H1 (cell line): Measurements from ENCODE around the gene STXBP2.

Source experiments
- CTBP2 ChIP-seq: IDR thresholded peaks from 2 replicates; pipeline ENCODE4 v1.7.0; 2011; ENCODE audit warnings: borderline replicate concordance, mild to moderate bottlenecking, moderate library complexity, mixed read lengths, low read length; ENCODE audit not compliant: insufficient read depth, insufficient read length
- EZH2 ChIP-seq: fragments of 200-600 bp; sonication (generic); IDR thresholded peaks from 2 replicates; pipeline ENCODE4 v1.7.1; 2012; ENCODE audit warnings: low read depth, mild to moderate bottlenecking, moderate library complexity, low read length, inconsistent platforms; ENCODE audit not compliant: severe bottlenecking
- GABPA ChIP-seq: IDR thresholded peaks from 2 replicates; pipeline ENCODE4 v1.6.1; 2011; ENCODE audit warnings: mild to moderate bottlenecking, low read length, moderate library complexity, borderline replicate concordance; ENCODE audit not compliant: insufficient read depth
- HDAC6 ChIP-seq: IDR thresholded peaks from one replicate; pipeline ENCODE4 v1.7.1; 2012; ENCODE audit warnings: low read depth, mild to moderate bottlenecking, inconsistent platforms, low read length, moderate library complexity
- POLR2A ChIP-seq, 2 experiments: IDR thresholded peaks; 1 replicate in 1 of 2; 2 replicates in 1 of 2; pipeline ENCODE4 v1.6.1; 2011; ENCODE audit warnings: low read depth in 2 of 2, low read length in 2 of 2, mild to moderate bottlenecking in 2 of 2; ENCODE audit errors: control extremely low read depth in 1 of 2
- POLR2AphosphoS5 ChIP-seq: IDR thresholded peaks from 2 replicates; pipeline ENCODE4 v1.6.1; 2011; ENCODE audit warnings: low read depth, low read length
- RAD21 ChIP-seq, 2 experiments: IDR thresholded peaks in 1 of 2; conservative IDR thresholded peaks in 1 of 2; 2 replicates each; pipeline ENCODE4 v1.6.1; 2011; ENCODE audit warnings: low read depth in 2 of 2, low read length in 2 of 2, improper control_type of control experiment in 1 of 2, inconsistent platforms in 1 of 2, mild to moderate bottlenecking in 1 of 2, moderate library complexity in 1 of 2
- TAF1 ChIP-seq: IDR thresholded peaks from 2 replicates; pipeline ENCODE4 v1.6.1; 2011; ENCODE audit warnings: mild to moderate bottlenecking, low read depth, low read length
- YY1 ChIP-seq: IDR thresholded peaks from 2 replicates; pipeline ENCODE4 v1.6.1; 2011; ENCODE audit warnings: low read depth, mild to moderate bottlenecking, low read length
- TF ChIP-seq, protein P1 (sequence below), 3 experiments: IDR thresholded peaks; 1 replicate in 2 of 3; 2 replicates in 1 of 3; pipeline versions ENCODE4 v1.5.1 to v1.6.1; 2011; ENCODE audit warnings: low read length in 3 of 3, mild to moderate bottlenecking in 3 of 3, inconsistent platforms in 2 of 3, low read depth in 1 of 3, moderate library complexity in 1 of 3; ENCODE audit not compliant: insufficient read depth in 1 of 3; ENCODE audit errors: control extremely low read depth in 1 of 3
- TF ChIP-seq, protein P2 (sequence below): IDR thresholded peaks from 2 replicates; pipeline ENCODE4 v1.6.1; 2011; ENCODE audit warnings: low read depth, mild to moderate bottlenecking, low read length; ENCODE audit not compliant: insufficient read depth
- TF ChIP-seq, protein P3 (sequence below): IDR thresholded peaks from 2 replicates; pipeline ENCODE4 v1.6.1; 2012; ENCODE audit warnings: inconsistent platforms
- TF ChIP-seq, protein P4 (sequence below): IDR thresholded peaks from 2 replicates; pipeline ENCODE4 v1.6.1; 2012; ENCODE audit warnings: low read length, inconsistent platforms

DNA sequence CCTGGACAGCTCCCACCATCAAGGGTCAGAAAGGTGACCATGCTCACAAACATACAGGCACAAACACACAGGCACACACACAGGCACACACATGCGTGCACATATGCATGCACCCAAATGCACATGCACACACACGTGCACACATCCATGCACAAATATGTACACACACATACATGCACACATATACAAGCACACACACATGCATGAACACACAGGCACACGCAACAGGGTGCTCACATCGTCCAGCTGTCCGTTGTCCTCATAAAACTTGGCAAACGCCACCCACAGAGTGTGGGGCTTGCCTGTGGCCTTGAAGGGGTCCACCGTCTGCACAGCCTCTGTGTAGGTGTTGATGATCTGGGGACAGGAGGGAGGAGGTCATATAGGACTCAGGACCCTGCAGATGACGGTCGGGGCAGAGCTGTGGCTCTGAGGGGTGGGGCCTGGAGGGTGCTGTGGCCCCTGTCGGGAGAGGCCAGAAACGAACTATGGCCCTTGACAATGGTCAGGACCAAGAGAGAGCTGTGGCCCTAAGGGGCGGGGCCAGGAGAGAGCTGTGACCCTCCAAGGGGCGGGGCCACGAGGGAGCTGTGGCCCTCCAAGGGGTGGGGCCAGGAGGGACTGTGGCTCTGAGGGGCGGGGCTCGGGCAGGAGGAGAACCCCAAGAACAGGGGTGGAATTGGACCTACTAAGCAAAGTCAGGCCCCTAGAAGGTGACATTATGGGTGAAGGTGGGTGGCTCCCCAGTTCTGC, 13.8 kb upstream of the STXBP2 start:
- TF ChIP-seq, protein P1, sequence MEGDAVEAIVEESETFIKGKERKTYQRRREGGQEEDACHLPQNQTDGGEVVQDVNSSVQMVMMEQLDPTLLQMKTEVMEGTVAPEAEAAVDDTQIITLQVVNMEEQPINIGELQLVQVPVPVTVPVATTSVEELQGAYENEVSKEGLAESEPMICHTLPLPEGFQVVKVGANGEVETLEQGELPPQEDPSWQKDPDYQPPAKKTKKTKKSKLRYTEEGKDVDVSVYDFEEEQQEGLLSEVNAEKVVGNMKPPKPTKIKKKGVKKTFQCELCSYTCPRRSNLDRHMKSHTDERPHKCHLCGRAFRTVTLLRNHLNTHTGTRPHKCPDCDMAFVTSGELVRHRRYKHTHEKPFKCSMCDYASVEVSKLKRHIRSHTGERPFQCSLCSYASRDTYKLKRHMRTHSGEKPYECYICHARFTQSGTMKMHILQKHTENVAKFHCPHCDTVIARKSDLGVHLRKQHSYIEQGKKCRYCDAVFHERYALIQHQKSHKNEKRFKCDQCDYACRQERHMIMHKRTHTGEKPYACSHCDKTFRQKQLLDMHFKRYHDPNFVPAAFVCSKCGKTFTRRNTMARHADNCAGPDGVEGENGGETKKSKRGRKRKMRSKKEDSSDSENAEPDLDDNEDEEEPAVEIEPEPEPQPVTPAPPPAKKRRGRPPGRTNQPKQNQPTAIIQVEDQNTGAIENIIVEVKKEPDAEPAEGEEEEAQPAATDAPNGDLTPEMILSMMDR (IDR thresholded peaks at IDR 0.05; ENCODE audit: control extremely low read depth in 1 of 3, insufficient read depth in 1 of 3, low read depth in 1 of 3, low read length in 3 of 3): no peak
- TF ChIP-seq, protein P2, sequence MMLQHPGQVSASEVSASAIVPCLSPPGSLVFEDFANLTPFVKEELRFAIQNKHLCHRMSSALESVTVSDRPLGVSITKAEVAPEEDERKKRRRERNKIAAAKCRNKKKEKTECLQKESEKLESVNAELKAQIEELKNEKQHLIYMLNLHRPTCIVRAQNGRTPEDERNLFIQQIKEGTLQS: no peak
- TF ChIP-seq, protein P3, sequence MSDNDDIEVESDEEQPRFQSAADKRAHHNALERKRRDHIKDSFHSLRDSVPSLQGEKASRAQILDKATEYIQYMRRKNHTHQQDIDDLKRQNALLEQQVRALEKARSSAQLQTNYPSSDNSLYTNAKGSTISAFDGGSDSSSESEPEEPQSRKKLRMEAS: no peak
- no peak for TF ChIP-seq CTBP2
- no peak for TF ChIP-seq HDAC6
- no peak for TF ChIP-seq POLR2A (IDR thresholded peaks at IDR 0.05; ENCODE audit: control extremely low read depth in 1 of 2, low read depth in 2 of 2, low read length in 2 of 2)
- TF ChIP-seq, protein P4, sequence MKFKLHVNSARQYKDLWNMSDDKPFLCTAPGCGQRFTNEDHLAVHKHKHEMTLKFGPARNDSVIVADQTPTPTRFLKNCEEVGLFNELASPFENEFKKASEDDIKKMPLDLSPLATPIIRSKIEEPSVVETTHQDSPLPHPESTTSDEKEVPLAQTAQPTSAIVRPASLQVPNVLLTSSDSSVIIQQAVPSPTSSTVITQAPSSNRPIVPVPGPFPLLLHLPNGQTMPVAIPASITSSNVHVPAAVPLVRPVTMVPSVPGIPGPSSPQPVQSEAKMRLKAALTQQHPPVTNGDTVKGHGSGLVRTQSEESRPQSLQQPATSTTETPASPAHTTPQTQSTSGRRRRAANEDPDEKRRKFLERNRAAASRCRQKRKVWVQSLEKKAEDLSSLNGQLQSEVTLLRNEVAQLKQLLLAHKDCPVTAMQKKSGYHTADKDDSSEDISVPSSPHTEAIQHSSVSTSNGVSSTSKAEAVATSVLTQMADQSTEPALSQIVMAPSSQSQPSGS: no peak
- TF ChIP-seq POLR2AphosphoS5: no peak
- TF ChIP-seq YY1: no peak
- no peak for TF ChIP-seq EZH2
- no peak for TF ChIP-seq RAD21 (IDR thresholded peaks at IDR 0.05 in 1 of 2, conservative IDR thresholded peaks at IDR 0.05 in 1 of 2; ENCODE audit: low read depth in 2 of 2, low read length in 2 of 2)
- no peak for TF ChIP-seq TAF1
- no peak for TF ChIP-seq GABPA
